ENCODE data around the gene REXO5. TPM values are rescaled to one million over a fixed set of nuclear protein-coding genes. Genes with fewer than 3 reads are reported as not detected.
A peak's percentile ranks its signal among the peaks of the same experiment; 100 is the strongest.
"Not testable (repeated sequence)": the region's sequence is repeated elsewhere in the genome, so short reads cannot be mapped to it uniquely, and the experiment has no call there.

REXO5 gene
- total RNA-seq, 1 donor from 2014 or later: 4.1 TPM

DNA sequence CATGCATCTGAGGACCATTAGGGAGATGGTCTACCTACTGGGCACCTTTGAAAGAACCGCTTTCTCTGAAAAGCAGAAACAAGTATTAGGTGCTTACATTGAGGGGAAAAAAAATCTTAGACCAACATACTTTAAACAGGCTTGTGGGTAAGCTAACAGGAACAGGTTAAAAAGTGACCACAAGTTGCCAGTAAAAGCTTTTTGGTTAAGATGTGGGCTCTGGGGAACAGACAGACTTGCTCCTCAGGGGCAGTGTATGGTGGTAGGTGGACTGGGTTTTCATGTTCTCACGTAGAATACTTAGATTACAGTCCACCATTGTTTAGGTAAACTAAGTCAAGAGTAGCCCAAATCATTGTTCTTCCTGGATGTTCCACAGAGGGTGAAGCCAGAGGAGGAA is 41.2 kb downstream of the REXO5 start:
- no peak for DNase-seq (ENCODE audit: low spot score)

DNA sequence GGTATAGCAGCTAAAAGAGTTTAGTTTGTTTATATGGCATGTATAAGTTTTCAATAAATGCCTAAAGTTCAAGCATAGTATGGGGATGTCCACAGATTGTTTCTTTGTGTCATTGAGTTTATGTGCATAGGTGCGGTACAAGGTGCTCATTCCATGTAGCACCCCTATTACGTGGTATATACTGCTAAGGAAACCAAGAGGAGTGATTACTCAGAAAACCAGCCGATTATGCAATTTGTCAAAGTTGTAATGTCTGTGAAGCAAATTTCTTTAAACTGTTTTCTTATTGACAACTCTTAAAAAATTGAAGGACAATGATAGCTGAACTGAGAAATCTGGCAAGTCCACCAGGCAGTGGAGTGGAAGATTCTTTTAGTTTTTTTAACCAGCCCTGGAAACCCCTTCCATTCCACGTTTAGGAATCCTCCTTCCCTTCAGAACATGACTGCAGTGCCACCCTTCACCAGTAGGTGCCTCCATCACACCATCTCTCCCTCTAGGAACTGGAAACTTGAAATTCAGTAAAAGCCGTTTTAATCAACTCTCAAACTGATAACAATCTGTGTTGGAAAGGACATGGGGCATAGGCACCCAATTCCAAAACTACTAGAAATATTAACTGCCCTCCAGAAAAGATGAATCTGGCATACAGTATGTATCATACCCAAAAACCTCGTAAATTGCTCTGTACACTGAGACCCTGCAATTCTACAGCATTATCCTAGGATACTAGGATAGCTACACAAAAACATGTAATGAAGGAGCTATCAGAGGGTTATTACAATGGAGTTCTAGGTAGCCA is 43.5 kb downstream of the REXO5 start:
- DNase-seq (ENCODE audit: low spot score): peak; percentile 79

DNA sequence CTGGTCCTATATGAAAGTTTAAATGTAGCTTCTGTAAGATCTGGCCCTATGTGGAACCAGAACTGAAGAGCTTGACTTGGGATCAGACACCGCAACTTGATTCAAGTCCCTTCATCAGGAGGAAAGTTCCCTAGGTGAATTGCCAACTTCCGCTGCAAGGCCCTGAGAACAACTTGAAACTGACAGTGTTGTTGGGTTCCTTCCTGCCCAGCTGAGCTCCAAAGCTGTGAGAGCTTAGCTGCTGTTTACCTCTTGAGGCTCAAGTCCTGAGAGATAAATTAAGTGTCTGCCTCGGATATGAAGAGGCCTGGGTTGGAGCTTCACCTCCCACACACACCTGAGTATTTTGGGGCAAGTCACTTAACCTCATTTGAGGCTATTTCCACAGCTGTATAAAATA is 44.7 kb downstream of the REXO5 start:
- no peak for DNase-seq (ENCODE audit: low spot score)

DNA sequence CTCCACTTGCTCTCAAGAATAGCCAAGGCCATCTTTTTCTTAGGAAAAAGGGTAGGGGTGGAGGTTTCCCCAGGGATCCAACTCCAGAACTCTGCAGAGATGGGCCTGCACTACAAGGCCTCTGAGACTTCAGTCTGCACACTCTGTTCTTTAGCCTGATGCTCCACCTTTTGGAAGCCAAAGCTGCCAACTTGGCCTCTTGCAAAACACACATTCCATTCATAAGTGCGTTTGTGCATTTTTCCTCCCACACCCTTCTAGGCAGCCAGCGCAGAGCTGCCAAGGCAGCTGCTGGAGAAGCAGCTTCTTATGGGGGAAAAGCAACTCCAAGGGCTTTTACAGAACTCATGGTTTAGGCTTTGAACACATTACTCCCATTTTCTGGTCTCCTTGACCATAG is 45.3 kb downstream of the REXO5 start:
- peak; percentile 96 for DNase-seq (ENCODE audit: low spot score)

DNA sequence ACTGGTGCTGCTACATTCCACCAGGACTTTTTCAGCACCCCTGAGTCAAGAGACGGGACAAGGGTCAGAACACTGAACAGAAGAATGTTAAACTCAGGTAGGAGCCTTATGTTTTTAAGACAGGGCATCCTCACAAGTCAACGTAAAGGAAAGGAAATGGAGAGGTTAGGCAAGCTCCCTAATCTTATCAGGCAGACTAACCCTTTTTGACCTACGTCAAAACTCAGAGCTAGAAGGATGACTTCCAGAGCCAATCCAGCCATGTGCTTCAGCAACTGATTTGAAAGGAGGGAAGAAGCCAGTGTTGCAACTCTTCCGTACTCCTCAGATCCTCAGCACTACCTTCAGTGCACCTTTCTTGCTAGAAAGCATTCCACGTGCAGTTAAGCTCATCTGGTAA is 46.8 kb downstream of the REXO5 start:
- peak; percentile 76 for DNase-seq (ENCODE audit: low spot score)

DNA sequence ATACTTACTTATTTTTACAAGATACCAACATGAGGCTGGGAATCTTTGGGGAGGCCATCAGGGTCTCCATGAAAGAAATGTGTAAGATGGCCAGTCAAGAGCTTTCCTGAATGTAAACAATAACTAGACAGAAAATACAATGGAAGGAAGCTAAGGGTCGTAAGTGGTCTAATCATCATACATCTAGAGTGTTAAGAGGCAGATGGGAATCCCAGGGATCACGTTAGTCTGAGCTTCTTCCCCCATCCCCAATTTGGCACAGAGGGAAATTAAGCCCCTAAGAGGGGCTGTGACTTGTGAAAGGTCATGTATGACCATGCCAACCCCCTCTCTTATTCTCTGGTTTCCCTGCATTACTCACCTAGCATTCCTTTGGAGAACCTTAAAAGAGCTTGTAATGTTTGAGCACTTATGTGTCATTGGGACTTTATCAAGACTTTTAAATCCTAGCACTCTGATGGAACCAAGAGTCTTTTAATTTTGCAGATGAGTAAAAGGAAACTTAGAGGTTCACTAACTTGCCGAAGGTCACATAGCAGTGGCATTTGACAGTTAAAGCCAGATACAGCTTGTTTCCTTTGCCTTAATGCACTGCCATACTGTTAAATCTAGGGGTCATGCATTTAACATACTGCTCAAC is 47.8 kb downstream of the REXO5 start:
- no peak for DNase-seq (ENCODE audit: low spot score)

DNA sequence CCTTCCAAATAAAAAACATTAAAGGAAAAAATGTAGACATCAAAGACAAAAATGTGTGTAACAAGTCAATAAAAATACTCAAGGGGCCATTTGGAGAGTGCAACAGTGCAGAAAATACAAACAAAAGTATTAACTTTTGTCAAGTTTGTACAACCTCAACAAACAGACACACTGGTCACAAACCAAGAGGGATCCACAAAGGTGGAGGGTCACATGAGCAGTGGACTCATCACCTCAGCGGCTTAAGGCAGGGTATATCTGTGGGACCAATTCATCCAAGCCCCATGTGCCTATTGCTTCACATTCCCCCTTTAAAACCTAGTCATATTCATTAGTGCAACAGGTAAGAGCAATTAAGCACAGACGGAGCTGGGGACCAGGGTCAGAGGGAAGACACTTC is 48.6 kb downstream of the REXO5 start:
- no peak for DNase-seq (ENCODE audit: low spot score)

DNA sequence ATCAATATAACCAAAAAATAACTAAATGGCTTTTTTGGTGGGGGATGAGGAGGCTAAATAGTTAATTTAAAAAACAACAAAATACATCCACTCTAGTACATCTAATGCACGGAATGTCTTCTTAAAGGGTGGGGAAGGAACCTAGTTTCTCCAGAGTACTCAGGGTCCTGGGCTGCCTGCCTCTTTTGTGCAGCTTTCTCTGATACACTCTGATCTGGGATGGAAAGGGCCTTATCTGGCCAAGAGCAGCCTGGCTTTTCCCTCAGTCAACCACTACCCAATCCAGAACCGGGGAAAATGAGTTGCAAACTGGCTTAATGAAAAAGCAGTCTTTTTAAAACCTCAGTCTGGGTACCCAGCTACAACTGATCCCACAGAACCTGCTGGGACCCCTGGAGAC is 51.0 kb downstream of the REXO5 start:
- DNase-seq (ENCODE audit: low spot score): no peak

DNA sequence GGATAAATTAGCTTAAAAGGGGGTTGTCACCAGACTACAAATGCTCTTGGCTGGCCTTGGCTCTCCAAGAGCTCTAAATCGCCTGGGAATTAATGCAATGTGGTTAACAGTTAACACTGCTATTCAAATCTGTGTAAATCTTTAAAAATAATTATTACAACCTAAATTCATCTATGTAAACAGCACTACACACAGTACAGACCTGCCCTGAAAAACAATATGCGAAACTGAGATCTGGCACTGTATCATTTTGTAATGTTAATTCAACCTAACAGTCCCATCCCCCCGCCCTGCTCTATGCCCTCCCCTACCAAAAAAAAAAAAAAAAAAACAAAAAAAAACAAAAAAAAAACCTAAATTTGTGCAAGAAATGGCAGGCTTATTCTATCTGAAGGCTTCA is 52.9 kb downstream of the REXO5 start:
- DNase-seq (ENCODE audit: low spot score): no peak

DNA sequence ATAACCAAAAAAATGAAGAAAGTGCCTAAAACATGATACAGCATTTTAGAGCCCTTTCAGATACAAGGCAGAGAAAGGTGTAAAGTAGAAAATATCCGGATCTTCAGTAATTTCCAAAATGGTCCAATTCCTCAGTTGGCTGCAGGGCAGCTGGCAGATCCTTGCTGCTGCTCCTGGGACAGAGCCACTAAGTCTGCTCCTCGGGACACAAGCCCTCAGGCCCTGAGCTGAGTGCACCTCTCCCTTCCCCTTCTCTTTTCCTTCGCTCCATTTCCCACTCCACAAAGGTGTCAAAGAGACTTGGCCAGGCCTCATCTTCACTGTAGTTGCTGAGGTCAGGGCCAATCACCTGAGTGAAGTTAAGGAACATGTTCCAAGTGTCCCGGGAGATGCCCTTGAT is 53.4 kb downstream of the REXO5 start:
- no peak for DNase-seq (ENCODE audit: low spot score)

DNA sequence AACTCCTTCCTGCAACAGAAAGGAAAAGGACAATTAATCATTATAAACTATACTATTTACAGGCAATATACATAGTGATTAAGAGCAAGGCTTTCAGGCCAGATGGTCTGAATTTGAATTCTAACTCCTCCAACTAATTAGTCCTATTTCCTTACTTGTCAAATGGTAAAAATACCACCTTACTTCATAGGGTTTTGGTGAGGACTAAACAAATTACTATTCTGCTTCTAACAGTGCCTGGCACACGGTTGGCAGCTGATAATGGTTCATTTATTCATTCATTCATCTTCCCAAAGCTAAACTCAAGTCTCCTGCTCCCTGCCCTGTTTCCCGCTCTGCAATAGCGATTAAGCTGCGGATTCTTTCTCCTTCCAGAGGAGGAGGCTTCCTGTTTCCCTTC is 54.0 kb downstream of the REXO5 start:
- DNase-seq (ENCODE audit: low spot score): no peak

DNA sequence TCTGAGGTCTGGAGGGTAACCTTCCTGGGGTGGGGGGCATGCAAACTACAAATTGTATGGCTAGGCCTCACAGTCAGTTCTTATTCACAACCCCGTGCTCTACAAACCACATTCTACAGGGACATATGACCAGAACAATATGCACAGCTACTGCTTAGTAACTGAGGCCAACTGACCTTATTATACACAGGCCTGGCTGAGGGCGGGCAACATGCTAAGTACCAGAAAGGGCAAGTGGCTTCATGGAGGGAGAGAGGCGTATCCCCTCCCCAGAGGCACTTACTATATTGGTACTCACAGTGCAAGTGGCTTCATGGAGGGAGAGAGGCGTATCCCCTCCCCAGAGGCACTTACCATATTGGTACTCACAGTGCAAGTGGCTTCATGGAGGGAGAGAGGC is 54.7 kb downstream of the REXO5 start:
- not testable (repeated sequence) for DNase-seq (ENCODE audit: low spot score)

DNA sequence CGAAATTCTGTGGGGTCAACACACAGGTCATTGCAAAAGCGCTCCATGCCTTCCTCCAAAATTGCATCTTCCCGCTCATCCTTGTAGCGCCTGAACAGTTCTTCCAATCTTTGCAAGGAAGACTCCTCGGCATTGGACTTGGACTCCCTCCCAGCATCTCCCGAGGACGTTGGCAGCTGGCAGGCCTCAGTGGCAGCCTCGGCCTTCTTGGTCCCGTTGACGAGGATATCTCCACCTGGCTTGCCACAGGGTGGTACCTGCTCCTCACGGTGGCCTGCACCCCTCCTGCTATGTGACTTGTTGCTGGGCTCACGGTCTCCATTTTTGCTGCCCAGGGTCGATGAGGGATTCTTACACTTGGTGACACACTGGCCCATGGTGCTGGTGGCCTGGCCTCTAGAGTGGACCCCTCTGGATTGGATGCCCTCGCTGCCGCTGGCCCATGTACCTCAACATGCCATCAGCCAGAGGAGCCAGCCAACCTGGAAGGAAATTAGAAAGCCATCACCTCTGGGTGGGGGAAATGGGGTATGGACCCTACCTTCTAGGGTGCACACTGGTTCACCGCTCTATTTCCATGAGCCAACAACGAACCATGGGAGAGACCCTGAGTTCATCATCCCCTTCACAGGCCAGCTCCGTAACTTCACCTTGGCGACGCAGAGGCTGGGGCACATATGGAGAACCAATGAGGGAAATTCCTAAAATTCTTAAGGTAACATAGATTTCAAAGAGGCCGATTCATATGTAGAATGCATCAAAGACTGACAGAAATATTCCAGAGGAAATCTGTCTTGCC is 56.0 kb downstream of the REXO5 start:
- no peak for DNase-seq (ENCODE audit: low spot score)

DNA sequence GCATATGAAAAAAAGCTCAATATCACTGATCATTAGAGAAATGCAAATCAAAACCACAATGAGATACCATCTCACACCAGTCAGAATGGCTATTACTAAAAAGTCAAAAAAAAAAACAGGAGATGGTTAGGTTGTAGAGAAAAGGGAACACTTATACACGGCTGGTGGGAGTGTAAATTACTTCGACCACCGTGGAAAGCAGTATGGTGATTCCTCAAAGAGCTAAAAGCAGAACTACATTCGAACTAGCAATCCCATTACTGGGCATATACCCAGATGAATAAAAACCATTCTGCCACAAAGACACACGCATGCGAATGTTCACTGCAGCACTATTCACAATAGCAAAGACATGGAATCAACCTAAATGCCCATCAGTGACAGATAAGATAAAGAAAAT is 58.0 kb downstream of the REXO5 start:
- not testable (repeated sequence) for DNase-seq (ENCODE audit: low spot score)

DNA sequence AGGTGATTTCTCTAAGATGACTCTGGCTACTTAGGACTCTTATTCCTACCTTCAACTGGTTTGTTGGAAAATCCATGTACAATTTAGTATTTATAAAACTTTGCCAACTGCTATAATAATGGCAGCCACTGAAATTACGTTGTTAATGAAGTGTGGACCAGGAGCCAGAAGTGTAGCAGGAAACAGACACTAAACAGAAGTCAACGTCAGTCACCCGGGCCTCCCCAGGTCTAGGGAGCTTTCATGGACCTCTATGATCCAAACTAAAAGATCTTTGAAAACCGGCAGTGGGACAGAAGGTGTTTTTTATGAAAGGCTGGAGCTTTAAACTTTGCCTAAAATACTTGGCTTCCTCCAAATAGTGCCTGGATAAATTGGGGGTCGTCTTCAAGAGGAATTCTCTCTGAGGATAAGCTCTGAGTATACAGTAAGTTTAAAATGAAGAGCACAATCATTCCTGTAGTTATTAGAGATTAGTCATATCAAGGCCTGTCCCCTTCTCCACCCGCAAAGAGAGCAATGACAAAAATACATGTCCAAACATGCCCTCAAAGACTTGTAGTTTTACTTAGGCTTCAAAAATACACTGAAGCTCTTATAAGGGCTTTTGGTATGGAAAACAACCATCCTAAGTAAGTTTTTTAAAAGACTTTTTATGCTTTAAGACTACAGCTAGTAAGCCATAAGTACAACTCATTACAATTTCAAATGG is 59.2 kb downstream of the REXO5 start:
- peak; percentile 65 for DNase-seq (ENCODE audit: low spot score)

DNA sequence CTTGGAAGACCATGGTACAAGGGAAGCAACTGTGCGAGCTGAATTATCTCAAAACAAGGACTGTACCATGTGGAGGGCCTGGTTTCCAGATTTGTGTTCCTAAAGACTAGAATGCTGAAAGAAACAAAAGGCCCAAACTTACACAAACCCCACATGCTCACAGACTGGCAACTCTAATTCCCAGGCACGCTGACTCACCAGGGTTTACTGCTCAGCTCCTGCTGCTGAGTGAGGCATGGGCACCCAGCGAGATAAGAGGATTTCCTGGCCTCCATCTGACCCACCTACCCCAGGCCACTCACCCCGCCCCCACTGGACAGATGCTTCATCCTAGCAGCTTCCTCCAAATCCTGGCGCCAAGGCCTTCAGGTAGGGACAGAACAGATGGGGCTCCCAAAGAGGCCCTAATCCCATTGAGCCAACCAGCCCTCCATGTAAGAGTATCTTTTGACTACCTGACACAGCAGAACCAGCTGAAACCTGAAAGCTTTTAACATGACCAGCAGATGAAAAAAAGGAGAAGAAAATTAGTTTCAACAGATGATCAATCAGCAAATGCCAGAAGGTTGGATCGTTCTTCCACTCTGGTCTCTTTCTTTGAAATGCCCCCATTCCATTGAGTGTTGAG is 59.9 kb downstream of the REXO5 start:
- DNase-seq (ENCODE audit: low spot score): peak; percentile 79

DNA sequence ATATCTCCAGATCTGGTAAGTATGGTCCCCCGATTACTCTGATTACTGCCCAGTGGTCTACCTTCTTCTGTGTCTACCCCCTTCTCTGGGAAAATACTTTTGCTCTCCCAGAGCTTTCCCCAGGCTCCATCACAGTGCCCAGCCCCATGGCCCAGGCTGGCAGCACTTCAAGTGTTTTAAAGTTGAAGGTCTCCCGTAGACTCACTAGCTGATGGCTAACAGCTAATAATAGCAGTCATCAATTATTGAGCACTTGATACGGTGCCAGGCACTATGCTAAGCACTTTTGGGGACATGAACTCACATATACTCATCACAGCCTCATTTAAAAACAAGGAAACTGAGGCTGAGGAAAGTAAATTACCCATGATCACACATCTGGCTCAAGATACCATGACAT is 60.5 kb downstream of the REXO5 start:
- no peak for DNase-seq (ENCODE audit: low spot score)

DNA sequence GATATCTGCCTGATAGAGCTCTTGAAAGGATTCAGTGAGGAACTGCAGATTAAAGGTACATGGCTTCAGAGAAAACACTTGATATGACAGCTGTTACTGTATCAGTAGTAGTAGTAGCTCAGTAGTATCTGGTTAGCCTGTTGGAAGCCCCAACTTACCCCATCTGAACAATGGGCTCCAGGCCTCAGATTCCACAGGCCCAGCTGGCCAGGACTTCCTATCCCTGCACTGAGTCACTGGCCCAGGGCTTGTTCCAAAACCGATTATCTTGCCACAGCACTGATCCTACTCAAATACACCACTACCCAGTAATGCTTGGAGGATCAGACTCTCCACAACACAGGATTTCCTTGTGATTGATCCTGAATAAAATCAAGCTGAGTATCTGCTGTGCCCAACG is 61.3 kb downstream of the REXO5 start:
- DNase-seq (ENCODE audit: low spot score): no peak

DNA sequence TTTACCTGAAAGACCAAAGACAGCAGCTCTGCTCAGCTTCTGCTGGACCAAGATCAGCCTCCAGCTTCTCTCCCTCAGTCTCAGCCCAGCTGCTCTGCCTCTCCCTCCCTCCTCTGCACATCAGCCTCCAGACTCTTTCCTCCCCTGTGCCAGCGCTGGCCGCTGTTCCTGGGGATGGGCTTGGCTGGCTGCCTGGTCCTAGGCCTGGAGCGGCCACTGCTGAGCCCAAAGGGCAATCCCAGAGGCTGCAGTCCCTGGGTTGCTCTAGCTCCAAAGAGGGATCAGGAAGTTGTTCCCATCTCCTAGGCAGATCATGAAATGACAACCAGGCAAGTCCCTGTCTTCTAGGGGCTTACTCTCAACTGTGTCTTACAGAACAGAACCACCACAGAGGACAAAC is 62.6 kb downstream of the REXO5 start:
- DNase-seq (ENCODE audit: low spot score): no peak

DNA sequence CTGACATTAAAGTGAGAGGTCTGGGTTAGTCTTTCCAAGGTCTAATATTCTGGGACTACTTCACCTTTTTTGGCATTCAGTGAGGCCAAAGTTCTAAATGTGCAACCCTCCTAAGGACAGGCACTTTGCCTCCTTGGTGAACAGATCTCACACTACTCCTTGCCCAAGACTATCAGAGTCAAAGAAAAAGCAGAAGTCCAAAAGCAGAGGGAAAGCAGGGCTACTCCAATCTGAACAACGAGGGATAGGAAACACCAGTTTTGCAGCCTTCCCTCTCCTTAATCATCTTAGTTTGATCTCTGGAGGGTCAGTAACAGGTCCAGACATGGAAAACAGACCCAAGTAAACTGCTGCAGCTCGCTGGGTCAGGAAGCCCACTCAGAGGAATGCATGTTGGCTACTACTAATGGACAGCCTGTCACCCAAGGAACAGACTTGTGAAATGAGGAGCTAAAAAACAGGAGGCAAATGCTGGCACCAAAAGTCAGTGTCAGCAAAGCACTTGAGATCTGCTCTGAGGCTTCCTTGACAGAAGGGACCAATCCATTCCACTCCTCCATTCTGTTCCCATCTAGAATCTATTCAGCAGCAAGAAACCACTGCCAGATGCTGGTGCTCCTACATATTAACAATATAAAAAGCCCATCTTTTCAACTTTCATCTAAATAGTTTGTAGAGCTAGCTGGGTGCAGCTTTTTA is 63.9 kb downstream of the REXO5 start:
- no peak for DNase-seq (ENCODE audit: low spot score)

DNA sequence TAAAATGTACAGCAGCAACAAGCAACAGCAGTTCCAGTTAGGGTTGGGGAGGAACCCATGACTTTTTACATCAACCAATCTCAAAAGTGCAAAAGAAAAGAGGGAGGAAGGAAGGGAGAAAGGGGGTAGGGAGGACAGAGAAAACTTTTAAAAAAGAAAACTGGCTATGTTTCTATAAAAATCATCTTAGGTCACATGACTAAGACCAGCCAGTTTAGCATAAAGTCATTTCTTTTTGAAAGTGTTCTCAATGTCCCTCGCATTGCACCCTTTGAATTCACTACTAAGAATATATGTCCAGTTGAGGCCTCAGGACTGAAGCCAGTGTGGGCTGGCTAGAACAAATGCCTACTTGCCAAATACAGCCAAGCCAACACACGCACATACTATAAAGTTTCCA is 64.9 kb downstream of the REXO5 start:
- DNase-seq (ENCODE audit: low spot score): no peak
